Mononuclear cell (primary cell): ENCODE results near the gene HS3ST5. TPM values are rescaled to one million over a fixed set of nuclear protein-coding genes. Genes with fewer than 3 reads are reported as not detected.
"Not testable (repeated sequence)": the region's sequence is repeated elsewhere in the genome, so short reads cannot be mapped to it uniquely, and the experiment has no call there.

Source experiments
- H3K27me3 ChIP-seq: 2 replicates; pipeline ENCODE4 v1.6.0; 2011; ENCODE audit warnings: low read length, control low read depth; ENCODE audit not compliant: insufficient read depth
- H3K4me1 ChIP-seq: 2 replicates; pipeline ENCODE4 v1.5.1; 2011; ENCODE audit warnings: mild to moderate bottlenecking, low read length, control low read depth; ENCODE audit not compliant: insufficient read depth
- H3K4me3 ChIP-seq: 2 replicates; pipeline ENCODE4 v1.5.1; 2011; ENCODE audit warnings: mild to moderate bottlenecking, low read length, moderate library complexity
- H3K9me3 ChIP-seq: 2 replicates; pipeline ENCODE4 v1.5.1; 2011; ENCODE audit warnings: low read depth, mild to moderate bottlenecking, control low read depth, low read length
- total RNA-seq: library from RNA; depleted of rRNA; stranded (reverse); fragments of >200 nt; gene quantifications from one replicate; pipeline ENCODE4 v1.2.3, GENCODE V29; 2012

HS3ST5 gene
- total RNA-seq, 1 donor, result not detected

DNA sequence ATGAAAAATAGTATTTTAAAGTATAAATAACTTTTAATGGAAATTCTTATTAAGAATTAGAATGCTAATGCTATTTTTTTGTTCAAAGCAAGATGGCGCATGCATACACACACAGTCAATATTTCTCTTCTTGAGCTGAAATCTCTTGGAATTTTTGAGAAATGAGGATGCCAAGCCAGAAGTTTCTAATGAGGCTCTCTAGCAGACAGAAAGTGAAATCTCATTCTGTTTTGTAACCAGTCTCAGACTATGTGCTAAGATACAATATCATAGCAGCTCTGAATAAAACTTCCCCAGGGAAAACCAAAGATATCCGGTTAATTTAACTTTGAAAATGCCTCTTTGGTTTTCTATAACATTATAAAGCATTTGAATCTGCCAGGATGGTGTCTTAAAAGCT, 274.7 kb downstream of the HS3ST5 start:
- Histone ChIP-seq H3K4me3 (no peak overlapping the region), H3K27me3 (no peaks in the 10 kb centered on the region), H3K4me1 (no peaks in the 10 kb centered on the region), H3K9me3 (no peaks in the 10 kb centered on the region)

DNA sequence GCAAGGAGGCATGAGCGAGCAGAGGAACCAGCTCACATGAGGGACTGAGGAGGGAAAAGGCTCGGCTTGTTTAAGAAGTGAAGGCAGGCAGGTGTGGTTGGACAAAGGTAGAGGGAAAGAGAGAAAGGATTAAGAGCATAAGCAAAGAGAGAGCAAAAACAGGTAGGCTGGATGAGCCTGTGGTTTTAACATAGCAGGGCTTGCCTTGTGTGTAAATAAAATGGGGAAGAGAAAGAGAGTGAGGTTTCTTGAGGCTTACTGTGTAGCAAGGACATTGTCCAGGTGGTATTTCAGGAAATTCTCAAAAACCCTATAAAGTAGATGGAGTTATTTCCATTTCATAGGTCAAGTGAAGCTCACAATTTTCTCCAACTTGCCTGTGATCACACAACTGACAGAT, 278.0 kb downstream of the HS3ST5 start:
- no peaks in the 10 kb centered on the region for H3K27me3 ChIP-seq
- no peaks in the 10 kb centered on the region for H3K9me3 ChIP-seq
- no peaks in the 10 kb centered on the region for H3K4me1 ChIP-seq
- no peak overlapping the region for H3K4me3 ChIP-seq

DNA sequence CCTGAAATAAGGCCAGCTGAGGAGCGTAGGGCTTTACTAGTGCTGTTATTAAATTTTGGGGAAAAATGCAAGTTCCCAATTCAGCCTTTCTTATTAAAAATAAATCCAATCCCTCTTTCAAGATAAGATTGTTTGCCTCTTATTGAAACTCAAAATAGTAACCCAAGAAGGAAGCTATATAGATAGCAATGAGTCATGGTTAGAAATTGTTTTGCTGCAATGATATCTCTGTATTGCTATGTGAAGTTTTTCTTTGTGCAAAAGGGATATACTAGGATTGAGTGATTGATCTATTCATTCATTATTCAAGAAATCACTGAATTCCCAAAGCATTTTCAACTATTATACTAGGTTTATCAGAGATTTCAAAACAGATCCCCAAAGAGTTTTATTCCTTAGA, 278.9 kb downstream of the HS3ST5 start:
- no peak overlapping the region for H3K4me3 ChIP-seq
- no peaks in the 10 kb centered on the region for H3K27me3 ChIP-seq
- no peaks in the 10 kb centered on the region for H3K9me3 ChIP-seq
- no peaks in the 10 kb centered on the region for H3K4me1 ChIP-seq

- no peaks in the 10 kb centered on the region for H3K27me3 ChIP-seq
- no peaks in the 10 kb centered on the region for H3K4me1 ChIP-seq
- no peaks in the 10 kb centered on the region for H3K9me3 ChIP-seq
- no peak overlapping the region for H3K4me3 ChIP-seq
Observed at GRCh38 chr6:114062199-114062598, 280.6 kb downstream of the HS3ST5 start.

DNA sequence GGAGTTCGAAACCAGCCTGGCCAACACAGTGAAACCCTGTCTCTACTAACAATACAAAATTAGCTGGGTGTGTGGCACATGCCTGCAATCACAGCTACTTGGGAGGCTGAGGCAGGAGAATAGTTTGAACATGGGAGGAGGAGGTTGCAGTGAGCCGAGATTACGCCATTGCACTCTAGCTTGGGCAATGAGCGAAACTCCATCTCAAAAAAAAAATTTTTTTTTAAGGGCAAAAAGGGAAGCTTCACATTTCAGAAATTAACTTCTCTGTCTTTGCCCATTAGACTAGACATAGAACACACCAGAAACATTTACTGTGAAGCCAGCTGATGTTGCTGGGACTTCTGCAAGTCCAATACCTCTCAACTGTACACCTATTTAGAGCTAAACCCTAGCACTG, 281.1 kb downstream of the HS3ST5 start:
- H3K4me1 ChIP-seq, result no peaks in the 10 kb centered on the region

DNA sequence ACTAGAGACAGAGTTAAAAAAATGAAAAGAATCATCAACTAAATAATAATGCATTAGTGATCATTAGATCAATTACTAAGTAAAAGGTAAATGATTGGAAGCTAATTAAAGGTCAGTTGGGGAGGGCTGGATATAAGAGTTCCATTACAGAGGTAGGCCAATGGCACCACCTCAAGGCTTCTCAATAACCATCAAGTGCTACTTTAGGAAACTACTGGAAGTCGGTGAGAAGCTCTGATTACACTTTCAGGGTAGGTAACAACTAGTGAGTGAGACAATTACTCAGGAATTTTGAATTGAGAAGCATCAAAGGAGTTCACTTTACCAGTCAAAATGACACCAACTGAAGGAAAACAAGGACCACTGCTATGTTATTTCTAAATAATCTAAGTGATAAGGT, 281.7 kb downstream of the HS3ST5 start:
- Histone ChIP-seq H3K4me3 (no peak overlapping the region), H3K9me3 (no peaks in the 10 kb centered on the region)

More for the DNA sequence above, 281.1 kb downstream of the HS3ST5 start:
- Histone ChIP-seq H3K9me3 (no peaks in the 10 kb centered on the region), H3K4me3 (no peak overlapping the region), H3K27me3 (no peaks in the 10 kb centered on the region)

DNA sequence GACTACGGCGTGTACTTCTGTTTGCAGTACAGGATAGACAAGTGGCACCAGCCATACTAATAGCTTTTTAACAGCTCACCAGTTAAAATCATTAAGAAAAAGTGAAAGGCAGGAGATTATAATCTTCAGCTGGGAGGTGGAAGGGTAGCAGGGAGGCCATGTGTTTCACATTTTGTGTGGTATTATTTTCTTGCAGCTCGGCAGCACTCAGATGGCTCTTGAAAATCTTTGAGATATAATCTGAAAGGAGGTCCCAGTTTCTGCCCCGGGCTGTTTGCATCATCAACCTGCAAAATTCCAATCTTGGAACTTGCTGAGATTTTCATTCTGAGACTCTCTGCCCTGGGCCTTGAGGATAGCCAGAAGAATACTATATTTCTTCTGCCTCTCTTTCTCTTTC, 284.4 kb downstream of the HS3ST5 start:
- Histone ChIP-seq H3K27me3 (no peaks in the 10 kb centered on the region), H3K4me1 (no peaks in the 10 kb centered on the region), H3K4me3 (no peak overlapping the region), H3K9me3 (no peaks in the 10 kb centered on the region)

More for the DNA sequence above, 281.7 kb downstream of the HS3ST5 start:
- H3K4me1 ChIP-seq, result no peaks in the 10 kb centered on the region
- no peaks in the 10 kb centered on the region for H3K27me3 ChIP-seq

DNA sequence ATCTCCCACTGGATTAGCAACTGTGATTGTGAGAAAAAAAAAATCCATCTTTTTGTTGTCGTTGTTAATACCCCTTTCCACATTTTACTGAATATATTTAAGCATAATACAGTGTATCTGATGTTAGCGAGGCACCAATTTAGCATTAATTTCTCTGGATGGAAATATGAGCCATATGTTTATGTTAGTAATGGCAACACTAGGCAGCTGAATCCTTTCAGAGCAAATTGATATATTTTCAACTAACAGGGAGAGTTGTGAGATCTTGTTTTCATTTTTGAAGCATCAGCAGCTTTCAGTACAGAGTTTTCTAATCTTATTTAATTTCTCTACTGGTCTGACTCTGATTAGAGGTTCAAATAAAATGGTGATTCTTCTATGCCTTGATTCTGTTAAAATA, 287.1 kb downstream of the HS3ST5 start:
- H3K4me1 ChIP-seq, result no peaks in the 10 kb centered on the region

GRCh38 chr6:114055349-114055748, 287.5 kb downstream of the HS3ST5 start:
- Histone ChIP-seq H3K4me1 (no peaks in the 10 kb centered on the region), H3K4me3 (no peak overlapping the region), H3K9me3 (no peaks in the 10 kb centered on the region), H3K27me3 (no peaks in the 10 kb centered on the region)

More for the DNA sequence above, 287.1 kb downstream of the HS3ST5 start:
- Histone ChIP-seq H3K27me3 (no peaks in the 10 kb centered on the region), H3K9me3 (no peaks in the 10 kb centered on the region), H3K4me3 (no peak overlapping the region)

- H3K27me3 ChIP-seq, result no peaks in the 10 kb centered on the region
- no peaks in the 10 kb centered on the region for H3K4me1 ChIP-seq
- H3K4me3 ChIP-seq, result no peak overlapping the region
- no peaks in the 10 kb centered on the region for H3K9me3 ChIP-seq
Observed at GRCh38 chr6:114053791-114054190, 289.0 kb downstream of the HS3ST5 start.

DNA sequence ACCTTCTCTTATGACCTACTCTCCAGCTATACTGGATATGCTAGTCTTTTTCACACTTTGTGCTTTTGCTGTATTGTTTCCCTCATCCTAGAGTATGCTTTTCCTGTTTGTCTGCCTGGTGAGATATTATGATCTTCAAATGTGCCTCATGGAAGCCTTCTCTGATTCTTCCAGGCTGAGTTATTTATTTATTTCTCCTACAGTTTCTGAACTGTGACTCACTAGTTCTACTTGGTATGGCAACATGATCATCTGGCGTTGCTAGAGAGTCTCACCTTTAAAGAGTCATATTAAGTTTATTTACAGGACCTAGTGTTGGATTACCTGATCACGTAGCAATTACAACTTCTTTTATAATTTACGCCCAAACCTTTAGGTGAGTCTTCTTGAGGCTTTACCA, 290.7 kb downstream of the HS3ST5 start:
- Histone ChIP-seq H3K9me3 (no peaks in the 10 kb centered on the region), H3K27me3 (no peaks in the 10 kb centered on the region), H3K4me1 (no peaks in the 10 kb centered on the region), H3K4me3 (no peak overlapping the region)

GRCh38 chr6:114051031-114051430, 291.8 kb downstream of the HS3ST5 start:
- H3K27me3 ChIP-seq, result no peaks in the 10 kb centered on the region
- H3K4me3 ChIP-seq, result no peak overlapping the region
- no peaks in the 10 kb centered on the region for H3K4me1 ChIP-seq
- no peaks in the 10 kb centered on the region for H3K9me3 ChIP-seq

DNA sequence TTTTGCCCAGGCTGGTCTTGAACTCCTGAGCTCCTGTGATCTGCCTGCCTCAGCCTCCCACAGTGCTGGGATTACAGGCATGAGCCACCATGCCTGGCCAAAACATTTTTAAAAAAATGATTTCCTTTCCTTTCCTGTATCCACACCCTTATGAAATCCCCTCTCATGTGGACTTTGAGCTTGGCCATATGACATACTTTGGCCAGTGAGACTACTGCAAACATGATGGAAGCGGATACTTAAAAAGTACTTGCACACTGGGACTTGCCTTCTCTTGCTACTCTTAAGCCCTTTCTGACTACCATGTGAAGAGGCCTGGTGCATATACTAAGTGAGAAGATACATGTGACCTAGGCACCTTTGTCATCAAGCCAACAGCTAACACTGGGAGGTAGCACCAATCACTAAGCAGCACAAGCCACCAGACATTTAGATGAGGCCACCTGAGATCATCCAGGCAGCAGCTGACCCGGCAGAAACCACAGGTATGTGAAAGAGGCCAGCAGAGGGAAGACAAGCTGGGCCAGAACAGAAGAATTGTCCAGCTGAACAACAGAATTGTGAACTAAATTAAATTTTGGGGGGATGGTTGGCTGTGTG, 293.4 kb downstream of the HS3ST5 start:
- no peaks in the 10 kb centered on the region for H3K4me1 ChIP-seq

GRCh38 chr6:114044566-114044965, 298.3 kb downstream of the HS3ST5 start:
- not testable (repeated sequence) for H3K4me1 ChIP-seq, H3K9me3 ChIP-seq, H3K4me3 ChIP-seq, H3K27me3 ChIP-seq

More for the DNA sequence above, 293.4 kb downstream of the HS3ST5 start:
- H3K27me3 ChIP-seq, result no peaks in the 10 kb centered on the region
- H3K9me3 ChIP-seq, result no peaks in the 10 kb centered on the region
- no peak overlapping the region for H3K4me3 ChIP-seq

DNA sequence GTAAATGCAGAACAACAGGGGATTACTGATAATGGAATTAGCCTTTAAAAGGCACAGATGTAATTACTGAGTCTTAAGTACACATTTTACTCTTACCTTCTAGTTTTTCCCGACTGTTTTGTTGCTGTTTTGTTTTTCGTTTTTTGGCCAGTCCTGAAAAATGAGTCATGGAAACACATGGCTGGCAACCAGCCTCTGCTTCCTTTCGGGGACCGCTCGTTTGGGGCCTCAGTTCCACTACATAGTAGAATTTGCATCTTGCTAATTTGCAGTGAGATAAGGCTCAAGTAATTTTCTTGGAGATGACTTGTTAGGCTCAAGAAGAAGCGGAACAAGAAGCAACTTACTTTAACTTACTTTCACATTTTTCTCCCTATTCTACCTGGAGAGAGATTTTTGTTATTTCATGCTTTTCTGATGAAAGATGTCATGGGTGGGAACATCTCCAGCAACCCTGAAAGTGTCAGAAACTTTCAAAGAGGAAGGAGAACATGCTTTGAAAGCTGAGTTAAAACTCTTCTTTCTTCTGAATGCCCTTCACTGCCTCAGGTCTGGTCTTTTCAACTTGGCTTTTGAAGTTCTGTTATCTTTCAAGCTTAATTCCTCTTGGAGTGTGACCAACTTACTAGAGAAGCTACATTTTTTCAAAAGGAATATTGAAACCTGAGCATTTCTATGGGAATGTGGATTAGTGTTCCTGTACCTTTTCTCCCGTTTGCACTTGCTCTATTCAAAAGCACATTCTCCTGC, 300.4 kb downstream of the HS3ST5 start:
- Histone ChIP-seq H3K9me3 (no peaks in the 10 kb centered on the region), H3K4me3 (no peak overlapping the region), H3K27me3 (no peaks in the 10 kb centered on the region), H3K4me1 (no peaks in the 10 kb centered on the region)

GRCh38 chr6:114040871-114041270, 302.0 kb downstream of the HS3ST5 start:
- H3K9me3 ChIP-seq, result no peaks in the 10 kb centered on the region
- no peaks in the 10 kb centered on the region for H3K27me3 ChIP-seq
- H3K4me3 ChIP-seq, result no peak overlapping the region
- no peaks in the 10 kb centered on the region for H3K4me1 ChIP-seq
